Subcutaneous abdominal adipose tissue (tissue), 5 donors: Measurements from ENCODE around the gene PVALEF.
A peak's percentile ranks its signal among the peaks of the same experiment; 100 is the strongest.
"Not testable (repeated sequence)": the region's sequence is repeated elsewhere in the genome, so short reads cannot be mapped to it uniquely, and the experiment has no call there.

Source experiments
- H3K27ac ChIP-seq: one replicate; pipeline ENCODE4 v1.7.0; 2013; ENCODE audit warnings: low read depth, mild to moderate bottlenecking, inconsistent platforms, low read length, moderate library complexity
- H3K27me3 ChIP-seq, 5 donors: one replicate each; pipeline ENCODE4 v1.7.0; 2013; ENCODE audit warnings: low read length in 5 of 5, inconsistent platforms in 1 of 5; ENCODE audit not compliant: control insufficient read depth in 5 of 5, insufficient read depth in 4 of 5
- H3K36me3 ChIP-seq, 5 donors: one replicate each; pipeline ENCODE4 v1.7.0; 2013; ENCODE audit warnings: low read length in 5 of 5; ENCODE audit not compliant: control insufficient read depth in 5 of 5, insufficient read depth in 5 of 5
- H3K4me1 ChIP-seq, 5 donors: one replicate each; pipeline ENCODE4 v1.7.0; 2013; ENCODE audit warnings: low read length in 5 of 5, mild to moderate bottlenecking in 3 of 5, moderate library complexity in 1 of 5; ENCODE audit not compliant: control insufficient read depth in 5 of 5, insufficient read depth in 5 of 5
- H3K4me3 ChIP-seq, 5 donors: one replicate each; pipeline ENCODE4 v1.7.0; 2013; ENCODE audit warnings: low read length in 5 of 5, low read depth in 1 of 5
- H3K9ac ChIP-seq, 5 donors: one replicate each; pipeline ENCODE4 v1.7.0; 2013; ENCODE audit warnings: low read length in 5 of 5, mild to moderate bottlenecking in 4 of 5, moderate library complexity in 3 of 5
- H3K9me3 ChIP-seq, 5 donors: one replicate each; pipeline ENCODE4 v1.7.0; 2013; ENCODE audit warnings: low read length in 5 of 5; ENCODE audit not compliant: control insufficient read depth in 5 of 5
- donor health status: healthy.
- donor health status: healthy.
- donor health status: healthy.
- donor health status: healthy.
- donor health status: healthy.

PVALEF gene

DNA sequence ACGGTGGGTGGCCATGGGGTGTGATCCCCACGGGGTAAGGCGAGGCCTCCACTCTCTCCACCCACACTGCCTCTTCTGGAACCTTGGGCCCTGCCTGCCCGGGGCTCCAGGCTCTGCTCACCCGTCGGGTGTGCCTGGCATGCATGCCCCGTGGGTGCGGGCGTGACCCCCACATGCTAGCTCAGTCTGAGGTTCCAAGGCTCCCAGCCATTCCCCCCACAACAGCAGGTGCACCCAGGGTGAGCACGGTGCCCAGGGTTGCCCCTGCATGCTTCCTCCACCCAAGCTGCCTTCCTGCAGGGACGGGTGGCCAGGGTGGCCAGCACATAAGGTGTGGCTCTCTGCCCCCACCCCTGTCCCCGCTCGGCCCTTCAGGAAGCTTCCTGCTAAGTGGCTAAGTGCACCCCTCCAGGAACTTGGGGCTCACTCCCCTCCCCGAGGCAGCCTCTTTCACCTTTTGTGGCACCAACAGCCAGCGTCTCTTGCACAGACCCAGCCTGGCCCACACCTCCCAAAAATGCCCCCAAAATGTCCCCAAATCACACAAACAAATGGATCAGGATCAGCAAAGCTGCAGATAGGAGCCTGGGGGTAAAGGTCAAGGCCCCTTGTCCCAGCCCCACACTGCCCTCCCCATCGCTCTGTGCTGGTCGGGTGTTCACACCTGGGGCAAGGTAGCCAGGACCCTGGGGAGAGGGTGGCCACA, 21.4 kb upstream of the PVALEF start:
- Histone ChIP-seq H3K27ac (no peak overlapping the region), H3K27me3 (peaks cover 2 to 15% (median 7%) of the 10 kb centered on the region in 5 donors), H3K4me1 (peaks cover 1 to 9% (median 5%) of the 10 kb centered on the region in 5 donors), H3K9me3 (no peaks in the 10 kb centered on the region), H3K9ac (no peak overlapping the region), H3K4me3 (no peak overlapping the region), H3K36me3 (no peaks in the 10 kb centered on the region)

DNA sequence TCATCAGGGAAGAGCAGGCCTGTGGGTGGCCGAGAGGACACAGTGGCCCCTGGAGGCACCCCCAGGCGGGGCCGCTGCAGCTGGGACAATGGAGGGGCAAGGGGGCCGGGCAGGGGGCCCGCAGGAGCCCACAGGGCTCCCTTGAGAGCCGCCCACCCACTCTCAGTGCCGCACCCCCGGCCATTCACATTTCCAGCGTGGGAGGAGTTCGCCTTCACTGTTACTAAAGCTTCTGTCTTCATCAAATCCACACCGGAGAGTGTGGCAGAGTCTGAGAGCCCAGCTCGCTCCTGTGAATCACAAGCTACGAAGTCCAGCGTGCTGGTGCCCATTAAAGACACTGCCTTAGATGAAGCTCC, 20.9 kb upstream of the PVALEF start:
- Histone ChIP-seq H3K9ac (no peak overlapping the region), H3K27me3 (peaks cover 2 to 19% (median 9%) of the 10 kb centered on the region in 5 donors), H3K27ac (no peak overlapping the region), H3K4me1 (peaks cover 1 to 9% (median 5%) of the 10 kb centered on the region in 5 donors), H3K9me3 (no peaks in the 10 kb centered on the region), H3K36me3 (no peaks in the 10 kb centered on the region), H3K4me3 (no peak overlapping the region)

DNA sequence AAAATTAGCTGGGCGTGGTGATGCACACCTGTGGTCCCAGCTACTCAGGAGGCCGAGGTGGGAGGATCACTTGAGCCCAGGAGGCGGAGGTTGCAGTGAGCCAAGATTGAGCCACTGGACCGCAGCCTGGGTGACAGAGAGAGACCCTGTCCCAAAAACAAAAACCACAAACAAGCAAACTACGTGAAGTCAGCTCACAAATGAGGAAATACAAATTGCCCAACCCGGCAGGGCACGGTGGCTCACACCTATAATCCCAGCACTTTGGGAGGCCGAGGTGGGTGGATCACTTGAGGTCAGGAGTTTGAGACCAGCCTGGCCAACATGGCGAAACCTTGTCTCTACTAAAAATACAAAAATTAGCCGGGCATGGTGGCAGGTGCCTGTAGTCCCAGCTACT, 19.1 kb upstream of the PVALEF start:
- not testable (repeated sequence) for H3K9me3 ChIP-seq

DNA sequence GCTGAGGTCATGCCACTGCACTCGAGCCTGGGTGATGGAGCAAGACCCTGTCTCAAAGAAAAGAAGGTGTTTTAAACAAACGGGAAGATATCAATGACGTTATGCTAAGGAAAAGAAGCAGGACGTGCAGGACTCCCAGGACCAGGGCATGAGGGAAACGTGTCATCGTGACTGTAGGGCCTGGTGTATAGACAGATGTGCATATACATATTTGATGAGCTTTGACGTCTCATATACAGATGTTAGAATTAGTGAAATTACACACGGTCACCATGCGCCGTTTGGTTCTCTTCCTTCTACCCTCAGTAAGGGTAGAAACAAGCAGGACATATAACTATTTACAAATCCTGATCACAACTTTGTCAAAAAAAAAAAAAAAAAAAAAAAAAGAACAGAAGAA, 17.6 kb upstream of the PVALEF start:
- H3K4me1 ChIP-seq = peaks cover 1 to 16% (median 12%) of the 10 kb centered on the region in 5 donors
- no peaks in the 10 kb centered on the region for H3K36me3 ChIP-seq
- no peaks in the 10 kb centered on the region for H3K9me3 ChIP-seq
- no peak overlapping the region for H3K4me3 ChIP-seq
- peaks cover 6 to 23% (median 17%) of the 10 kb centered on the region in 5 donors for H3K27me3 ChIP-seq
- no peak overlapping the region for H3K27ac ChIP-seq
- H3K9ac ChIP-seq = no peak overlapping the region

More for the DNA sequence above, 19.1 kb upstream of the PVALEF start:
- not testable (repeated sequence) for H3K9ac ChIP-seq, H3K4me3 ChIP-seq, H3K27ac ChIP-seq, H3K36me3 ChIP-seq
- H3K4me1 ChIP-seq = peaks cover 1 to 15% (median 13%) of the 10 kb centered on the region in 5 donors
- peaks cover 6 to 23% (median 17%) of the 10 kb centered on the region in 5 donors for H3K27me3 ChIP-seq

DNA sequence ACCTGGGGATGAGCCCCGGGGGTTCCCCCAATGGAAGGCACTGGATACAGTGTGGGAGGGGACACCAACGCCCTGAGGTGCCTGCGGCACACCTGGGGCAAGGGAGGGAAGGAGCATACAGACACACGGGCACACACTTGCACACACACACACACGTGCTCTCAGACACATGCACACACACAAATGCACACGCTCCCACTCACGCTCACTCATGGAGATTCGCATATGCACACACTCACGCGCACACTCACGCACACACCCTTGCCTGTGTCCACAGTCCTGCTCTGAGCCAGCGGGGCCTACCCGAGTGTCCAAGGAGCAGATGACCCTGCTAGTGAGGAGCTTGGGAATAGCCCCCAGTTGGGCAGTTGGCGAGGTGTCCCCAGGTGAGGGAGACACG, 16.7 kb upstream of the PVALEF start:
- no peak overlapping the region for H3K27ac ChIP-seq
- H3K9ac ChIP-seq = no peak overlapping the region
- H3K9me3 ChIP-seq = no peaks in the 10 kb centered on the region
- peaks cover 0 to 16% (median 6%) of the 10 kb centered on the region in 5 donors for H3K4me1 ChIP-seq
- no peak overlapping the region for H3K4me3 ChIP-seq
- H3K36me3 ChIP-seq = no peaks in the 10 kb centered on the region
- peaks cover 6 to 23% (median 15%) of the 10 kb centered on the region in 5 donors for H3K27me3 ChIP-seq

DNA sequence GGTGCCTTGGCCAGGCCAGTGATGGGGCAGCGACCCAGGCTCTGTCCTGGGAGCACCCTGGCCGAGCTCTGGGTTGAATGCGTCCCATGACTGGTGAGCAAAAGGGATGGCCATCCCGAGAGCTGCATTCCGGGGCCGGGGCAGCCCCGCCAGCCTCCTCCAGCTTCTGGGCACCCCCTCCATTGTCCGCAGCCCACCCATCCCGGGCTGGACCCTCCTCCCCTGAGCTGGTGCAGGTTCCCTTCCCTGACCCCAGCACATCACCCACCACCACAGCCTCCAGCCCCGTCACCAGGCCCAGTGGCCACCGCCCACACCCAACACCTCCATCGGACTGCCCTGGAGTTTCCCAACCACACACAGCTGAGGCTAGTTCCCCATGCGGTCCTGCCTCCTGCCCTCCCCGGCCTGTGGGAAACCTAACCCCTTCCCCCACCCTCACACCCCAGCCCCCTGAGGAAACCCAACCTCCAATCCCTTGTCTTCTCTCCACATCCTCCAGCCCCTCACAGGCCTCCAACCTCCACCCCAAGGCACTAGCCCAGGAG, 16.2 kb upstream of the PVALEF start:
- Histone ChIP-seq H3K36me3 (no peaks in the 10 kb centered on the region), H3K4me3 (no peak overlapping the region), H3K27ac (no peak overlapping the region), H3K9me3 (no peaks in the 10 kb centered on the region), H3K4me1 (peaks cover 0 to 17% (median 6%) of the 10 kb centered on the region in 5 donors), H3K27me3 (peaks cover 6 to 20% (median 11%) of the 10 kb centered on the region in 5 donors), H3K9ac (no peak overlapping the region)

DNA sequence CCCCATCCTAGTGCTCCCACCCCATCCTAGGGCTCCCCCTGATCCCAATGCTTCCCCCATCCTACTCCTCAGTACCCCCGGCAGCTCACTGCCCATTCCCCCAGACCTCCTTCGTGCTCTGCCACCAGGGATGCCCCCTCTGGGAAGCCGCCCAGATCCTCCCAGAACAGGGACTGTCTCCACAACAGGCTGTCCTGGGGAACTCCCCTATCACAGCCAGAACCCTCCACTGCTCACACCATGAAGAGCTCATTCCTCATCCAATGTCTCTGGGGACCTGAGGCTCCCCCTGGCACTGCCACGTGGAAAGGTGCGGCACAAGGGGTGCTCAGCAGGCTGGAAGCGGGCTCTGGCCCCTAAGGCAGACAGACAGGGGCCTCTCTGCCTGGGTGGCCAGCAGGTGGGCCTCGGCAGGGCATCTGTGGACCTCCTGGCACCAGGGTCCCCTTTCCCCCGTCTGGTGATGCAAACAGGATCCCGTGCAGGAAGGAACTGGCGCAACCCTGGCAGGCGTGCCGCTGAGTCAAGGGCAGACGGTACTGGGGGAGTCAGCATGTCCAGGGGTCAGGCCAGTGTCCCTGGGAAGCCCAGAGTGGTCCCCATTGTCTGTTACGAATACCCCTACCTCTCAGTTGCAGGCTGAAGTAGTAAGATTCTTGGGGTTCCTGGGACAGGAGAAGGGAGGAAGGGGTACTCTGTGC, 14.8 kb upstream of the PVALEF start:
- Histone ChIP-seq H3K36me3 (no peaks in the 10 kb centered on the region), H3K27me3 (peaks cover 6 to 19% (median 11%) of the 10 kb centered on the region in 5 donors), H3K4me3 (peak overlapping the region in 1 of 5 donors; percentile 11), H3K9me3 (no peaks in the 10 kb centered on the region), H3K27ac (no peak overlapping the region), H3K4me1 (peaks cover 0 to 17% (median 6%) of the 10 kb centered on the region in 5 donors), H3K9ac (no peak overlapping the region)

DNA sequence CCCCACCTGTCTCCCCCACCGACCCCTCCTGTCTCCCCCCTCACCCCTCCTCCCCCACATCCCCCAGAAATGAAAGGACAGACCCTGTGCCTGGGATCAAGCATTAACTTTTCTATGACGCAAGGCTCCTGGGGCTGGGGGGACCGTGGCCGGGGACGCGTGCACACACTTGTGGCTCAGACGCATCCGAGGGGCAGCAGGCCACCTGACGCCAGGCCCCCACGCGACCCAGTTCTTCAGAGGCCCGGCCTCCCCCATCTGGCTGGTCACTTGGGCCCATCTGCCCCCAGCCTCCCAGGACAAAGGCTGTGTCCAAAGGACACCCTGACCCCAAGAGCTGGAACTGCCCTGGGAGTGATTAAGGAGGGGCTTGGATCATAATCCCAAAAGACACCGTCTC, 14.0 kb upstream of the PVALEF start:
- Histone ChIP-seq H3K27ac (no peak overlapping the region), H3K4me1 (peaks cover 0 to 17% (median 6%) of the 10 kb centered on the region in 5 donors), H3K4me3 (no peak overlapping the region), H3K36me3 (no peaks in the 10 kb centered on the region), H3K27me3 (peaks cover 6 to 19% (median 11%) of the 10 kb centered on the region in 5 donors), H3K9me3 (no peaks in the 10 kb centered on the region), H3K9ac (no peak overlapping the region)

DNA sequence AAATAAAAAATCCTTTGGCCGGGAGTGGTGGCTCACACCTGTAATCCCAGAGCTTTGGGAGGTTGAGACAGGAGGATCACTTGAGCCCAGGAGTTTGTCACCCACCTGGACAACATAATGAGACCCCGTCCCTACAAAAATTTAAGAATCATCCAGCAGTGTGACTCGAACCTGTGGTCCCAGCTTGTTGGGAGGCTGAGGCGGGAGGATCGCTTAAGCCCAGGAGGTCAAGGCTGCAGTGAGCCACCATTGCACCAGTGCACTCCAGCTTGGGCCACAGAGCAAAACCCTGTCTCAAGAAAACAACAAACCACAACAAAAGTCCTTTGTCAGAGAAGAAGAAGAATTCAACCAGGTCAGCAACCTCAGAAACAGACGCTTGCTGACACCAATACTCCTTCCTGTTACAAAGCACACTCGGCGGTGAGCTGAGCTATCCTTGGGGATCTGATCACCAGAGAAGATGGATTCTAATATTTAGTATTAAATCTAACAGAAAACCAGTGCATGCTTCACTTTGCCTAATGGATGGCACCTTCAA, 12.9 kb upstream of the PVALEF start:
- H3K4me3 ChIP-seq = no peak overlapping the region
- no peak overlapping the region for H3K9ac ChIP-seq
- no peak overlapping the region for H3K27ac ChIP-seq
- H3K27me3 ChIP-seq = peaks cover 6 to 19% (median 11%) of the 10 kb centered on the region in 5 donors
- H3K9me3 ChIP-seq = no peaks in the 10 kb centered on the region
- no peaks in the 10 kb centered on the region for H3K36me3 ChIP-seq
- peaks cover 0 to 17% (median 6%) of the 10 kb centered on the region in 5 donors for H3K4me1 ChIP-seq

DNA sequence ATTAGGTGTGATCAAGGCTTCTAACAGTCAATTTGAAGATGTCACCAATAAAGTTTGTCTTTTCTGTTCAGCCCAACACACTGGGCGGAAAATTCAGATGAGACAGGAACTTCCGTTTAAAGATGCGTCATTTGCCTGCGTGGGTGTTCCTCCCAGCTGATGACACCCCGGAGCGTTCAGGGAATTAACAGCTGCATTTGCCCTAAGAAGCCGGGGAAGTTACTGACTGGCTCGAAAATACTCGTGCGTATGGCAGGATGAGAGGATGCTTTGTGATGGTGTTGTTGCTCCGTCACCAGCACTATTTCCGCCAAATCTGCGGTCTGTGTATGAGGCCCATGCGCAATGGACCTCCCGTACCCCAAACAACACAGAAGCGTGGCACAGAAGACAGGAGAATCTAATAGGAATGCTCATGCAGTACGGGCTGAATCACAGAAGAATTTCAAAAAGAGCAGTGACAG, 11.9 kb upstream of the PVALEF start:
- H3K36me3 ChIP-seq = no peaks in the 10 kb centered on the region
- no peaks in the 10 kb centered on the region for H3K9me3 ChIP-seq
- peak overlapping the region in 1 of 5 donors; percentile 29 for H3K4me3 ChIP-seq
- peaks cover 6 to 16% (median 15%) of the 10 kb centered on the region in 5 donors for H3K27me3 ChIP-seq
- no peak overlapping the region for H3K27ac ChIP-seq
- H3K9ac ChIP-seq = no peak overlapping the region
- H3K4me1 ChIP-seq = peaks cover 0 to 17% (median 6%) of the 10 kb centered on the region in 5 donors
